Fibroblast of villous mesenchyme (primary cell): ENCODE measurements around the gene STX12. TPM values are rescaled to one million over a fixed set of nuclear protein-coding genes. Genes with fewer than 3 reads are reported as not detected.
A peak's percentile ranks its signal among the peaks of the same experiment; 100 is the strongest.
"Not testable (repeated sequence)": the region's sequence is repeated elsewhere in the genome, so short reads cannot be mapped to it uniquely, and the experiment has no call there.

Experiments used
- DNase-seq: peaks from one replicate; pipeline ENCODE4 v3.0.0-alpha.2; 2010; ENCODE audit warnings: low read depth
- H3K4me3 ChIP-seq: 2 replicates; pipeline ENCODE4 v1.5.1; 2011; ENCODE audit warnings: low read depth, mild to moderate bottlenecking, low read length
- total RNA-seq: library from RNA; depleted of rRNA; stranded (reverse); fragments of >200 nt; gene quantifications from 2 replicates; pipeline ENCODE4 v1.2.3, GENCODE V29; 2012
- TF ChIP-seq, protein P1 (sequence below): IDR thresholded peaks from 2 replicates; pipeline ENCODE4 v1.5.1; 2012; ENCODE audit warnings: low read depth, mild to moderate bottlenecking, low read length; ENCODE audit not compliant: insufficient read depth

The STX12 gene
- total RNA-seq, 1 donor = 95.4 TPM

GRCh38 chr1:27849951-27850350, 76.9 kb downstream of the STX12 start:
- TF ChIP-seq, protein P1, sequence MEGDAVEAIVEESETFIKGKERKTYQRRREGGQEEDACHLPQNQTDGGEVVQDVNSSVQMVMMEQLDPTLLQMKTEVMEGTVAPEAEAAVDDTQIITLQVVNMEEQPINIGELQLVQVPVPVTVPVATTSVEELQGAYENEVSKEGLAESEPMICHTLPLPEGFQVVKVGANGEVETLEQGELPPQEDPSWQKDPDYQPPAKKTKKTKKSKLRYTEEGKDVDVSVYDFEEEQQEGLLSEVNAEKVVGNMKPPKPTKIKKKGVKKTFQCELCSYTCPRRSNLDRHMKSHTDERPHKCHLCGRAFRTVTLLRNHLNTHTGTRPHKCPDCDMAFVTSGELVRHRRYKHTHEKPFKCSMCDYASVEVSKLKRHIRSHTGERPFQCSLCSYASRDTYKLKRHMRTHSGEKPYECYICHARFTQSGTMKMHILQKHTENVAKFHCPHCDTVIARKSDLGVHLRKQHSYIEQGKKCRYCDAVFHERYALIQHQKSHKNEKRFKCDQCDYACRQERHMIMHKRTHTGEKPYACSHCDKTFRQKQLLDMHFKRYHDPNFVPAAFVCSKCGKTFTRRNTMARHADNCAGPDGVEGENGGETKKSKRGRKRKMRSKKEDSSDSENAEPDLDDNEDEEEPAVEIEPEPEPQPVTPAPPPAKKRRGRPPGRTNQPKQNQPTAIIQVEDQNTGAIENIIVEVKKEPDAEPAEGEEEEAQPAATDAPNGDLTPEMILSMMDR = no peak
- DNase-seq = no peak
- H3K4me3 ChIP-seq = no peak overlapping the region

DNA sequence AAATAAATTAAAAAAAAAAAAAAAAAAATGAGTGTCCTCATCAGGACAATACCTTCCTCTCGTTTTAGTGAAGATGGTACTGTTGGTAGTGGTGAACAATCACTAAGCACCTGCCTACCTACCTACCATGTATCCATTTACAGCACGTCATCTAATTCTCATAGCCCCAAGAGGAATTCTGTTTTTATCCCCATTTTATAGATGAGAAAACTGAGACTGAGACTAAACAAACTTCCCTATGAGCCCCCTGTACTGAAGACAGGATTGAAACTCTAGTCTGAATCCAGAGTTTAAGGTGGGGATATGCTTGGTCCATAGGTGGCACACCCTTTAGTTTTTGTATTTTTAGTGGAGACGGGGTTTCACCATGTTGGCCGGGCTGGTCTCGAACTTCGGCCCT, 82.1 kb downstream of the STX12 start:
- DNase-seq = no peak
- TF ChIP-seq, protein P1 = no peak
- no peak overlapping the region for H3K4me3 ChIP-seq

DNA sequence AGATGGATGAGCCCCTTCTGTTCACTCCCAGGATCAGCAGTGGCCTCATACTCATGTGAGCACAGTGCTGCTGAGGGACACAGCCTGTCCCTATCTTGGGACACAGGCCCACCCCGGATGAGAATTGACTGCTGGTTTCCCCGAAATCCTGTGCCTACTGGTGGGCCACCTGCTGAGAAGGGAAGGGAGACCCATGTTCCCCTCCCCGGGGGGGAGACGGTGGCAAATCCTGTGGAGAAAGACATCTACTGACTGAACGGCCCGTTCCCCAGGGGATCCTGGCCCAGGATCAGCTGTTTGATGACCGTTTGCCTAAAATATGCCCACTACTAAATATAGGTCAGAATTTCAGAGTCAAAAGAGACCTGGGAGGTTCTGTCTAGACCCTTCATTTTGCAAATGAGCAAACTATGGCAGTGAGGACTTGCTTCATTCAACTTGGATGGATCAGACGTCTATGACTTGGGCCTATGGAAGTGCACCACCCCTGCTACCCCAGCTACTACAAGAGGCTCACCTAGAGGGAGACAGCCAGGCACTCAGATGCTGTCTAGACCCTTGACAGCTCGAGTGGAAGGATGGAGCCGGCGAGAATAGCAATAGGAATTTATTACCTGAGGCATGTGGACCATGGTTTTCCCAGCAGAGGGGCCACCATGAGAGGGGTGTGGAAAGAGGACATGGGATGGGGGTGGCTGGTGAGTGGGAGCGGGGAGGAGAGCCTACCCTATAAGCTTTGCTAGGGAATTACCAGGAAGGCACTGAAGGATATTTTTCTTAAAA, 83.7 kb downstream of the STX12 start:
- TF ChIP-seq, protein P1 = no peak
- H3K4me3 ChIP-seq = no peak overlapping the region
- no peak for DNase-seq

DNA sequence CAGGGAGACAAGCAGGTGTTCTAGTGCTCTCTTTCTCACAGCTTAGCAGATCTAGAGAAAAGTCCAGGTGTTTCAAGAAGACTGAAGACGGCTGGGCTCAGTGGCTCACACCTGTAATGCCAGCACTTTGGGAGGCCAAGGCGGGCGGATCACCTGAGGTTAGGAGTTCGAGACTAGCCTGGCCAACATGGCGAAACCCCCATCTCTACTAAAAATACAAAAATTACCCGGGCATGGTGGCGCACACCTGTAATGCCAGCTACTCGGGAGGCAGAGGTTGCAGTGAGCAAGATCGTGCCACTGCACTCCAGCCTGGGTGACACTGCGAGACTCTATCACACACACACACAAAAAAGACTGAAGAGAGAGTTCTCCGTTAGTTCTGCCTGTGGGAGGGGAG, 84.5 kb downstream of the STX12 start:
- H3K4me3 ChIP-seq, DNase-seq: not testable (repeated sequence)

GRCh38 chr1:27858072-27858948, 85.3 kb downstream of the STX12 start:
- peak overlapping the region; percentile 40 for H3K4me3 ChIP-seq
- TF ChIP-seq, protein P1 = peak; percentile 98
- DNase-seq = peak; percentile 86

- no peak for DNase-seq
- TF ChIP-seq, protein P1 = no peak
- no peak overlapping the region for H3K4me3 ChIP-seq
Observed at GRCh38 chr1:27858949-27859576, 86.0 kb downstream of the STX12 start.

DNA sequence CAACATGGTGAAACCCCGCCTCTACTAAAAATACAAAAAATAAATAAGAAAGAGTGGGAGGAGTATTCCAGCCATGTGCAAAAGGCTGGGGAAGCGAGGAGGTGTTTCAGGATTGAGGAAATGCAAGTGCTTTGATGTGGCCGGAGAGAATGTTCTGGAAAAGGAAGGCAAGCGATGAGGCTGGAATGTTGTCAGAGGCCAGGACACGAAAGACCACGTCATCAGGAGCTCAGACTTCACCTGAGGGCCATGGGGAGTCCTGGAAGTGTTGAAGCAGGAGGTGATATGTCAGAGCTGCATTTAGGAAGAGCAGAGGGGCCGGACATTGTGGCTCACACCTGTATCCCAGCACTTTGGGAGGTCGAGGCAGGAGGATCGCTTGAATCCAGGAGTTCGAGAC, 88.4 kb downstream of the STX12 start:
- no peak overlapping the region for H3K4me3 ChIP-seq
- TF ChIP-seq, protein P1 = no peak
- DNase-seq = no peak
